AG09309 (cell line): ENCODE data around the gene SLC25A53.
A peak's percentile ranks its signal among the peaks of the same experiment; 100 is the strongest.

ENCODE experiments used
- DNase-seq: peaks from one replicate; pipeline ENCODE4 v3.0.0-alpha.2; 2010; ENCODE audit warnings: low read depth
- H3K4me3 ChIP-seq: 2 replicates; pipeline ENCODE4 v1.5.1; 2011; ENCODE audit warnings: mild to moderate bottlenecking, low read depth, low read length, moderate library complexity; ENCODE audit not compliant: control insufficient read depth
- CTCF ChIP-seq: IDR thresholded peaks from 2 replicates; pipeline ENCODE4 v1.5.1; 2011; ENCODE audit warnings: mild to moderate bottlenecking, low read depth, low read length, inconsistent platforms; ENCODE audit not compliant: insufficient read depth, control insufficient read depth; ENCODE audit errors: missing control alignments

Gene SLC25A53

GRCh38 chrX:104156630-104157529, at the start of gene SLC25A53:
SLC25A53 (minus strand) TSS chrX:104157009; CDS start chrX:104105257, 51,752 bp downstream.
- peak within 1 kb of the TSS; percentile 79 for H3K4me3 ChIP-seq
- peak; percentile 10 for DNase-seq
- no peak for TF ChIP-seq CTCF

GRCh38 chrX:104205548-104205947, 48.7 kb upstream of the SLC25A53 start:
- no peak overlapping the region for H3K4me3 ChIP-seq
- DNase-seq, result no peak
- no peak for TF ChIP-seq CTCF

- peak; percentile 0 for DNase-seq
- no peak overlapping the region for H3K4me3 ChIP-seq
- TF ChIP-seq CTCF, result peak; percentile 77
Observed at GRCh38 chrX:104195489-104196084, 38.8 kb upstream of the SLC25A53 start.

- no peak for TF ChIP-seq CTCF
- H3K4me3 ChIP-seq, result no peak overlapping the region
- no peak for DNase-seq
Observed at GRCh38 chrX:104195013-104195412, 38.2 kb upstream of the SLC25A53 start.

- no peak overlapping the region for H3K4me3 ChIP-seq
- TF ChIP-seq CTCF, result no peak
- no peak for DNase-seq
Observed at GRCh38 chrX:104193485-104193884, 36.7 kb upstream of the SLC25A53 start.

- no peak for DNase-seq
- no peak overlapping the region for H3K4me3 ChIP-seq
- TF ChIP-seq CTCF, result no peak
Observed at GRCh38 chrX:104189837-104190236, 33.0 kb upstream of the SLC25A53 start.
